ENCODE results near the gene MCCC1.

Gene MCCC1

GRCh38 chr3:182979674-182980191, 119.6 kb downstream of the MCCC1 start:
- DNase-seq: peak; percentile 27

- DNase-seq: peak; percentile 27
These were observed 120.1 kb downstream of the MCCC1 start for GRCh38 chr3:182979103-182979673.

- no peak for DNase-seq
These were observed 120.9 kb downstream of the MCCC1 start for GRCh38 chr3:182978387-182978786.

- no peak for DNase-seq
These were observed 126.2 kb downstream of the MCCC1 start for GRCh38 chr3:182973047-182973446.

GRCh38 chr3:182972387-182972786, 126.9 kb downstream of the MCCC1 start:
- no peak for DNase-seq

GRCh38 chr3:182971637-182972036, 127.7 kb downstream of the MCCC1 start:
- no peak for DNase-seq

- DNase-seq: no peak
These were observed 128.4 kb downstream of the MCCC1 start for GRCh38 chr3:182970811-182971418.

- no peak for DNase-seq
These were observed 129.4 kb downstream of the MCCC1 start for GRCh38 chr3:182969853-182970252.

- DNase-seq: no peak
These were observed 130.0 kb downstream of the MCCC1 start for GRCh38 chr3:182969277-182969676.

- DNase-seq: no peak
These were observed 131.8 kb downstream of the MCCC1 start for GRCh38 chr3:182967218-182968204.

GRCh38 chr3:182965861-182966366, 133.4 kb downstream of the MCCC1 start:
- DNase-seq: no peak
